GM13976 (cell line): ENCODE measurements around the gene WDR35.

Source experiments
- DNase-seq: peaks from one replicate; pipeline ENCODE4 v3.0.0; 2012; ENCODE audit warnings: low spot score
- in situ Hi-C: fragments of 300-500 bp; cut with MboI; formaldehyde crosslinking; loops from one replicate; pipeline ENCODE4 v1.12.0; 2022; ENCODE audit warnings: low sequenced_read_pairs, mixed read lengths, inconsistent platforms; ENCODE audit not compliant: unreplicated experiment
- TF ChIP-seq, protein P1 (sequence below): IDR thresholded peaks from 2 replicates; pipeline ENCODE4 v1.5.1; 2012; ENCODE audit warnings: borderline replicate concordance, mild to moderate bottlenecking; ENCODE audit not compliant: insufficient read depth; ENCODE audit errors: extremely low read depth, missing control alignments, control extremely low read depth

The WDR35 gene

DNA sequence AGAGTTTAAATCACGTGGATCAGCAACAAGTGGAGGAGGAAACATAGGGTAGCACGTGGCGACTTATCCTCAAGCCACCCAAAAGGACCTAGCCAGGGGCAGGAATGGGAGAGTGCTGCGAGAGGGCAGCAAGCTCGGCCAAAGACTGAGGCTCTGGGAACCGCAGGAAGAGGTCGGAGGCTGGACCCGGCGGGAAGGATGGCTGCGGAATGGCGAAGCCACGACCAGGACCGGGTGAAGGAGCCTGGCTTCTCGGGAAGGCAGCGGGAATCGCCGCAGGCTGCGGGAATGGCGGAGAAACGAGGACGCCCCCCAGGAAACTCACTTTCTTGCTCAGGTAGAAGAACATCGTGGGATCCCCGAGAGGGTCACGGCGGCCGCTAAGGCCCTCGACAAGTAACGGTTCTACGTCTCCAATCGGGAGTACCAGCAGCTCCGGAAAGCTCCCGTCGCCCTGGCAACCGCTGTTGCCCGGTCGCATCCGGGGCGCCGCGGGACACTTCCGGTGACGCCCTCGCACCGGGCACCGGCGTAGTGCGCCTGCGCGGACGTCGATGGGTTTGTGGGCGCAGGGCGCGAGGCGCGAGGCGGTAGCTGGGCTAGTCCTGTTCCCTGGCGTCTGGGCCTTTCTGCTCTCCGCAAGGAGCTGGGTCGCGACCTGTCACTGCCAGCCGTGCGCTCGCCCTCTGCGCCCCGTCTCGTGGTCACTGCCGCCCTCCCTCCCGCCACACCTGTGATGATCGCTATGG lies at the start of gene WDR35:
Gene WDR35, minus strand, starts transcription at position 439 of the 749 bp plus-strand sequence. Its CDS starts 90 bp downstream, at position 349.
- in situ Hi-C loops: no loop called here

GRCh38 chr2:20037660-20038059 lies 47.8 kb upstream of the WDR35 start:
- no peak for DNase-seq
- in situ Hi-C loops: no loop called here
- TF ChIP-seq, protein P1, sequence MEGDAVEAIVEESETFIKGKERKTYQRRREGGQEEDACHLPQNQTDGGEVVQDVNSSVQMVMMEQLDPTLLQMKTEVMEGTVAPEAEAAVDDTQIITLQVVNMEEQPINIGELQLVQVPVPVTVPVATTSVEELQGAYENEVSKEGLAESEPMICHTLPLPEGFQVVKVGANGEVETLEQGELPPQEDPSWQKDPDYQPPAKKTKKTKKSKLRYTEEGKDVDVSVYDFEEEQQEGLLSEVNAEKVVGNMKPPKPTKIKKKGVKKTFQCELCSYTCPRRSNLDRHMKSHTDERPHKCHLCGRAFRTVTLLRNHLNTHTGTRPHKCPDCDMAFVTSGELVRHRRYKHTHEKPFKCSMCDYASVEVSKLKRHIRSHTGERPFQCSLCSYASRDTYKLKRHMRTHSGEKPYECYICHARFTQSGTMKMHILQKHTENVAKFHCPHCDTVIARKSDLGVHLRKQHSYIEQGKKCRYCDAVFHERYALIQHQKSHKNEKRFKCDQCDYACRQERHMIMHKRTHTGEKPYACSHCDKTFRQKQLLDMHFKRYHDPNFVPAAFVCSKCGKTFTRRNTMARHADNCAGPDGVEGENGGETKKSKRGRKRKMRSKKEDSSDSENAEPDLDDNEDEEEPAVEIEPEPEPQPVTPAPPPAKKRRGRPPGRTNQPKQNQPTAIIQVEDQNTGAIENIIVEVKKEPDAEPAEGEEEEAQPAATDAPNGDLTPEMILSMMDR: no peak

More for the DNA sequence above, at the start of gene WDR35:
- TF ChIP-seq, protein P1: no peak
- peak; percentile 98 for DNase-seq

DNA sequence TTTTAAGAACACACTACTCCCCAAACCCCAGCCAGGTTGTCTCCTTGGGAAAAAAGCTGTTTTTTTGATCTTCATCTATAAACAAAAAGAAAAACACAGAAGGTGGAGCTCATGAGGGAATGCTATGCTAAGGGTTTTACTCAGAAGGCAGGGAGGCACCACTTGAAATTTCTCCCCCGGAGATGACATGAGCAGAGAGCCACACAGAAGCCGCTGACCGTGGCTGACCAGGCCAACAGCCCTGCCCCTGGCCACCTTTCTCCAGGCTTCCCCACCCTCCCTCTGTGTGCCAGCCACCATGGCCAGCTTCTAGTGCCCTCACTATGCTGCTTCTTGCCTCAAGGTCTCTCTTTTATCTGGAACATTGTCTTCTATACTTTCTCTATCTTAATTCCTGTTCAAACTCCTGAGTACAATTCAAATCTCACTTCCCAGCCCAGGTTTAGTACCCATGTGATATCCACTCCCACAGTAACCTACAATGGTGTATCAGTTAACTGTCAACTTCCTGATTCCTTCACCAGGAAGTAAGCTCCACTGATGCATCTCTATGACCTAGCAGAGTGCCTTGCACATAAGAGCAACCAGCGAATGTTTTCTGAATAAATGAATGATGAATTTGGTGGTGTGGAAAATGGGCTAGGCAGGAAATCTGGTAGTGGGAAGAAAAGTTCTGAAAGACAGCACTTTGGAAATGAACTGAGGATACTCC lies 46.2 kb upstream of the WDR35 start:
- DNase-seq: no peak
- TF ChIP-seq, protein P1: no peak
- in situ Hi-C loops: no loop called here

GRCh38 chr2:20034821-20035220 lies 44.9 kb upstream of the WDR35 start:
- TF ChIP-seq, protein P1: no peak
- no peak for DNase-seq
- in situ Hi-C loops: no loop called here

GRCh38 chr2:20034218-20034617 lies 44.3 kb upstream of the WDR35 start:
- no peak for DNase-seq
- in situ Hi-C loops: no loop called here
- TF ChIP-seq, protein P1: no peak

- TF ChIP-seq, protein P1: no peak
- no peak for DNase-seq
- in situ Hi-C loops: no loop called here
Measured at GRCh38 chr2:20033322-20033721, 43.4 kb upstream of the WDR35 start.

DNA sequence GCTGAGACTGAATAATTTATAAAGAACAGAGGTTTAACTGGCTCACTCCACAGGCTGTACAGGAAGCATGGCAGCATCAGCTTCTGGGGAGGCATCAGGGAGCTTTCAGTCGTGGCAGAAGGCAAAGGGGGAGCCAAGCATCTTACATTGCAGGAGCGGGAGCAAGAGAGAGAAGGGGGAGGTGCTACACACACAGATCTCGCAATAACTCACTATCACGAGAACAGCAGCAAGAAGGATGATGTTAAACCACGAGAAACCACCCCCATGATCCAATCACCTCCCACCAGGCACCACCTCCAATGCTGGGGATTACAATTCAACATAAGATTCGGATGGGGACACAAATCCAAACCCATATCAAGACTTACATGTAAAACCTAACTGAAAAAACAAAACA lies 40.3 kb upstream of the WDR35 start:
- in situ Hi-C loops: no loop called here
- no peak for DNase-seq
- TF ChIP-seq, protein P1: no peak
